Measurements from ENCODE around the gene ZBTB39.

DNA sequence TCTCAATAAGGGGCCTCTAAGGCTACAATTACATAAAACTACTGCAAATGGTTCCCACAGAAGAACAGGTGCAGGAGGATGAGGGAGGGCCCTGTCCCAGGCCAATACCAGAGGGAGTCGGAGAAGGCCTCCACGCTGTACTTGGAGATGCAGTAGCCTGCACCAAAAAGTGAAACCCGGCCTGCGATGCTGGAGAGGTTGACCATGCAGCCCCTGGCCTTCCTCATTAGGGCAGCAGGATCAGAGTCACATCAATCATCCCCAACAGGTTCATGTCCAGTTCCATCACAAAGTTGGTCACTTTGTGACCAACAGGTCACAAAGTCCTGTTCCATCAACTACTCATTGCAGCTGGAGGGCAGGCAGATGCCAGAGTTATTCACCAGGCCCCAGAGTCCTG lies 23.0 kb downstream of the ZBTB39 start:
- TF ChIP-seq, protein P1, sequence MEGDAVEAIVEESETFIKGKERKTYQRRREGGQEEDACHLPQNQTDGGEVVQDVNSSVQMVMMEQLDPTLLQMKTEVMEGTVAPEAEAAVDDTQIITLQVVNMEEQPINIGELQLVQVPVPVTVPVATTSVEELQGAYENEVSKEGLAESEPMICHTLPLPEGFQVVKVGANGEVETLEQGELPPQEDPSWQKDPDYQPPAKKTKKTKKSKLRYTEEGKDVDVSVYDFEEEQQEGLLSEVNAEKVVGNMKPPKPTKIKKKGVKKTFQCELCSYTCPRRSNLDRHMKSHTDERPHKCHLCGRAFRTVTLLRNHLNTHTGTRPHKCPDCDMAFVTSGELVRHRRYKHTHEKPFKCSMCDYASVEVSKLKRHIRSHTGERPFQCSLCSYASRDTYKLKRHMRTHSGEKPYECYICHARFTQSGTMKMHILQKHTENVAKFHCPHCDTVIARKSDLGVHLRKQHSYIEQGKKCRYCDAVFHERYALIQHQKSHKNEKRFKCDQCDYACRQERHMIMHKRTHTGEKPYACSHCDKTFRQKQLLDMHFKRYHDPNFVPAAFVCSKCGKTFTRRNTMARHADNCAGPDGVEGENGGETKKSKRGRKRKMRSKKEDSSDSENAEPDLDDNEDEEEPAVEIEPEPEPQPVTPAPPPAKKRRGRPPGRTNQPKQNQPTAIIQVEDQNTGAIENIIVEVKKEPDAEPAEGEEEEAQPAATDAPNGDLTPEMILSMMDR (conservative IDR thresholded peaks at IDR 0.05; ENCODE audit: low read length), result no peak
- no peak for TF ChIP-seq EZH2phosphoT487 (IDR thresholded peaks at IDR 0.05; ENCODE audit: borderline replicate concordance)
